Left kidney (tissue), 2 donors: ENCODE data around the gene RNF213. TPM values are rescaled to one million over a fixed set of nuclear protein-coding genes. Genes with fewer than 3 reads are reported as not detected.
"Not testable (repeated sequence)": the region's sequence is repeated elsewhere in the genome, so short reads cannot be mapped to it uniquely, and the experiment has no call there.

ENCODE experiments used
- DNase-seq: peaks from one replicate; pipeline ENCODE4 v3.0.0-alpha.2; 2013
- polyA plus RNA-seq: library from polyadenylated mRNA; unstranded; fragments of 120-200 nt; gene quantifications from one replicate; pipeline ENCODE4 v1.2.1, GENCODE V29; 2013; ENCODE audit not compliant: insufficient read length

RNF213 gene
- polyA plus RNA-seq, 1 donor, result 99.9 TPM

DNA sequence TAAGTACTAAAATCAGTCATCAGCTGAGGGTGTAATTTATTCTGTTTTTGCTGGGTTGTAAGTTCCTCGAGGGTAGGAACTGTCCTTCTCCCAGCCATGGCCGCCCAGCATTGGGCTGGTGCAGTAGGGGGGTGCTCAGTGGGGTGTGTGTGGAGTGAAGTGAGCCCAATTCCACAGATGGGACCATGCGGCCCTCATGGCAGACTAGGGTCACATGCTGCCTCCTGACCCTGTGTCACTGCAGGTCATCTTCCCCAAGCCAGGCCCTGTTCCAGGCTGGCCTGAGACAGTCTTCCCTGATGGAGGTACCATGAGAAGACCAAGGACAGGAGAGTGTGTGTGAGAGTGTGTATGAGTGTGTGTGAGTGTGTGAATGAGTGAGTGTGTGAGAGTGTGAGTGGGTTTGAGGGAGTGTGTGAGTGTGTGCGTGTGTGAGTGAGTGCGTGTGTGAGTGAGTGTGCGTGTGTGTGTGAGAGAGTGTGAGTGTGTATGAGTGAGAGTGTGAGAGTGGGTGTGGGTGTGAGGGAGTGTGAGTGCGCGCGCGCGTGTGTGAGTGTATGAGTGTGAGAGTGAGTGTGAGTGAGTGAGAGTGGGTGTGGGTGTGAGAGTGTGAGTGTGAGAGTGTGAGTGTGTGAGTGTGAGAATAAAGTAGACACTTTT lies 36.7 kb upstream of the RNF213 start:
- DNase-seq, result no peak

DNA sequence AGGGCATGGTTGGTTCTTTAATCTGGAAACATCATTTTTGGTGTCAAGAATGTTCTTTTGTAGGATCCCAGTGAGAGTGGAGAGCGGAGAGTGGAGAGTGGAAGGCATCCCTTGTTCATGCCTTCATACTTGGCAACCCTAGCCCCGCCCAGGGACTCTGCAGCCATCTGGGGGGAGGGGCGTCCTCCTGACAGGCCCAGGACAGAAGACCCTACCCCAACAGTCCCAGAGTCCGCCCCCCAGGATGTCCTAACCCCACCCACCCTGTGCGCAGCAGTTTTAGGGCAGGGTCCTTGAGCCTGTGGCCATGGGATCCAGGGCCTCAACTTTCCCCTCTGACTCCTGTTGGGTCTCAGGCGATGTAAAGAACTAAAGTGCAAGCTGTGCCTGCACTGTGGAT lies 36.0 kb upstream of the RNF213 start:
- no peak for DNase-seq

DNA sequence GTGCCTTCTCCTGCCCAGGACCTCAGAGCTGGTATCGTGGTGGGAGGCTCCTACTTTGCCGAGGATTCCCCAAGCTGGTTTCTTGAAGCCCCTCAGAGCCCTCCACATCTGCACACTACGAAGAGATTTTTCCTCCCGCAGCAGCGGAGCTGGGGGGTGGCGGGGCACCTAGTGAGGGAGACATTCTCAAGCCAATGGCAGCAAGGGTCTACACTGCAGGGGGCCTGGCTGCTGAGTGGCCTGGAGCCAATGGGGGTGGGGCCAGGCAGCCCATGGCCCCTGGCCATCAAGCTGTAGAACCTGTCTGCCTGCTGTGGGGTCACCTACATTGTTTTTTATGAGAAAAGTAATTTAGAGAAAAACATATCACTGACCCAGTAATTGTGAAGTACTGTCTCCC lies 35.4 kb upstream of the RNF213 start:
- no peak for DNase-seq

DNA sequence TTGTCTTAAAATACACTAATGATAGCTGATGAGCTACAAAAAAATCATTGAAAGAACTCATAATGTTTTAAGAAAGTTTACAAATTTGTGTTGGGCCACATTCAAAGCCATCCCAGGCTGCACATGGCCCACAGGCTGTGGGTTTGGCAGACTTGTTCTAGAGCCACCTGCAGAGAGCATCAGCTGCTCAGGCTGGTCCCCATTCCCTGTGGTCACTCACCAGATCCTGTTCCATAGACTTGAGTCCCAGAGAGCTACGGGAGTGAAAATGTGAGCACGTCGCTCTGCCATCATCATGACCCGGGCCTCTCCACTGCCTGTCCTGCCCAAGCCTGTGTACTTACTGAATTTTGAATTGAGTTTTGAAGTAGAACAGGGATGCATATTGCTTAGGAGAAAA lies 33.5 kb upstream of the RNF213 start:
- DNase-seq, result no peak

DNA sequence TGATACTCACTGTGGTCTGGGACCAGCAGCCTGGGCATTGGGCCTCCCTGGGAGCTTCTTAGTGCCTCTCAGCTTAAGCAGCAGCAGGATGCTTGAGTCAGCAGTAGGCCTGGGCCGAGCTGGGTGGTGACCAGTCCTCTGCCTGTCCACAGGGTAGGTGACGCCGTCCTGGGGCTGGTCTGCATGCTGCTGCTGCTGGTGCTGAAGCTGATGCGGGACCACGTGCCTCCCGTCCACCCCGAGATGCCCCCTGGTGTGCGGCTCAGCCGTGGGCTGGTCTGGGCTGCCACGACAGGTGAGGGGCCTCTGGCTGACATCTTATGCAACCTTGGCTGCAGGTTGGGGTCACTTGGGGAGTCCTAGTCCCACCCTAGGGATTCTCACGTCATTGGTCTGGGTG lies 33.0 kb upstream of the RNF213 start:
- no peak for DNase-seq

DNA sequence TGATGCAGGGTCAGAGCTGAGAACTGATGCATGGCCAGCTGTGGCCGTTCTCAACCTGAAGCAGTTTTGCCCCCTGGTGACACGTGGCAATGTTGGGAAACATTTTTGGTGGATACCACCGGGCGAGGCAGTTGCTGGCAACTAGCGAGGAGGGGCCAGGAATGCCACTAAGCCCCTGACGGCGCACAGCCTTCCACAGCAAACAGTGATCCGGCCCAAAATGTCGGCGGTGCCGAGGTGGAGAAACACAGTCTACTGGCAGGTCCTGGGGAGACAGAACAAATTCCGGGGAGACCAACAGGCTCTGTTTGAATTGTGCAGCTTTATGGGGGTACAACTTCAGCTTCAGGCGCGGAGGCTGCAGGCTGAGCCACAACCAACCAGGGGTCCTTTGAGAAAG lies 32.2 kb upstream of the RNF213 start:
- no peak for DNase-seq

DNA sequence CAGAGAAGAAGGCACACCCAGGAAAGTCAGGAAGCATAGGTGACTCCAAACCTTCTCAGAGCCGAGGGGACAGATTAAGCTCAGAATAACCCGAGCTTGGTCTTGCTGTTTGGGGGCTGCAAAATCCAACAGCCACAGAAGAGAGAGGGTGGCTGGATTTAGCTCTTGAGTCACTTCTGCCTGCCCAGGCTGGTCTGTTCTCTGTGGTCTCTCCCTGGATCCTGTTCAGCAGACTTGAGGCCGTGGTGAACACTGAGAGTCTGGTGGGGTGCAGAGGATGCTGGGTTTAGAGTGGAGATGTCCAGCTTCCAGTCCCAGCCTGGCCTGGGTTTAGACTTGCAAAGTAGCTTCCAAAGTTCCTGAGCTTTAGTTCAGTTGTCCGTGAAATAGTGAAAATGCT lies 31.6 kb upstream of the RNF213 start:
- no peak for DNase-seq

DNA sequence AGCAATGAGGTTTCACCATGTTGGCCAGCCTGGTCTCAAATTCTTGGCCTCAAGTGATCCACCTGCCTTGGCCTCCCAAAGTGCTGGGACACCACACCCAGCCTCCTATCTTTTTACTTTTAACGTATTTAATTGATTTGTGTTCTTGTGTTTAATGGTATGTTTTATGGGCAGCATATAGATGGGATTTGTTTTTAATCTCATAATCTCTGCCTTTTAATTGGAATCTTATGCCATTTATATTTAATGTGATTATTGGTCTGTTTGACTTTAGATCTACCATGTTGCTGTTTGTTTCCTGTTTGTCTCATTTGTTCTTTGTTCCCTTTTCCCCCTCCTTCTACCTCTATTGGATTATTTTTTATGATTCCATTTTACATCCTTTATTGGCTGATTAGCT lies 28.2 kb upstream of the RNF213 start:
- DNase-seq, result no peak

DNA sequence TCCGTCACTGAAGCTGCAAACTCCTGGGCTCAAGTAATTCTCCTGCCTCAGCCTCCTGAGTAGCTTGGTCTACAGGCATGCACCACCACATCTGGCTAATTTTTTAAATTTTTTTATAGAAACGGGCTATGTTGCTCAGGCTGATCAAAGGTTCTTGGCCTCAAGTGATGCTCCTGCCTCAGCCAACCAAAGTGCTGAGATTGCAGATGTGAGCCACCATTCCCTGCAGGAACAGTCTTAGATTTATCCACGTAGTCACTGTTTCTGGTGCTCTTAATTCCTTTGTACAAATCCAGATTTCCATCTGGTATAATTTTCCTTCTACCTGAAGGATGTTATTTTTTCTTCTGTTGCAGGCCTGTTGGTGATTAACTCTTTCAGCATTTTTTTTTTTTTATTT lies 27.4 kb upstream of the RNF213 start:
- no peak for DNase-seq

DNA sequence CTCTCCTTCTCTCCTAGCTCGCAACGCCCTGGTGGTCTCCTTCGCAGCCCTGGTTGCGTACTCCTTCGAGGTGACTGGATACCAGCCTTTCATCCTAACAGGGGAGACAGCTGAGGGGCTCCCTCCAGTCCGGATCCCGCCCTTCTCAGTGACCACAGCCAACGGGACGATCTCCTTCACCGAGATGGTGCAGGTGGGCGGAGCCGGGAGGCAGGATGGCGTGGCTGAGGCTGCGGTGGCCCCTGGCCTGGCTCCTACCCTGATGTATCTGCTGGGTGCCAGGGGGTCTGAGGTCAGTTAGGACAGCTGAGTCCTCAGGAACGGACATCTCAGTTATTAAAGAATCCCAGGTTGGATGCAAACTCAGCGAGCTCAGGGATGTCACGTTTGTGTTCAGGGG lies 23.7 kb upstream of the RNF213 start:
- no peak for DNase-seq

DNA sequence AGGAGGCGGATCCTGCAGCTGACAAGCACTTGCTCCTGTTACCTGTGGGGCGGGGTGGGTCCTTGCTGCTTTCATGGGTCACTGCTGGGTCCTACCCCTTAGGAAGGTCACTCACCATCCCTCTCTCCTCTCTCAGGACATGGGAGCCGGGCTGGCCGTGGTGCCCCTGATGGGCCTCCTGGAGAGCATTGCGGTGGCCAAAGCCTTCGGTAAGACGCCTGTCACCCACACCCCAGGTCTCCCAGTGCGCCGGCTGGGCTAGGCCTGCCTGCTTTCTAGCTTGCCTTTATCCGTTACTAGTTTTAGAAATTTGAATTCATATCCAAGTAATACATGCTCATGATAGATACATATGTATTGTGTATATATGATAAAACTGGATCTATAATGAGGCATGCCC lies 23.3 kb upstream of the RNF213 start:
- no peak for DNase-seq

DNA sequence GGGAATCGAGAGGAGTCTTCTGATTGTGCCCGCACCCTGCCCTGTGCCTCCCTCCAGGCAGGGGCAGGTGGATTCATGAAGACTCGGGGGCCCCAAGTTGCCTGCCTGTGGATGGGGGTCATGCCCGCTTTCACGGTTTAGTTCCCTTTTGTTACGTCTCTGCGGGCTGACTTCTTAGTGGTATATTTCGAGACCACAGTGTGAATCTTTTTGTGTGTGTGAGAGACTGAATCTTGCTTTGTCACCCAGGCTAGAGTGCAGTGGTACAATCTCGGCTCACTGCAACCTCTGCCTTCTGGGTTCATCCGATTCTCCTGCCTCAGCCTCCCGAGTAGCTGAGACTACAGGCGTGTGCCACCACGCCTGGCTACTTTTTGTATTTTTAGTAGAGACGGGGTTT lies 18.1 kb upstream of the RNF213 start:
- no peak for DNase-seq

DNA sequence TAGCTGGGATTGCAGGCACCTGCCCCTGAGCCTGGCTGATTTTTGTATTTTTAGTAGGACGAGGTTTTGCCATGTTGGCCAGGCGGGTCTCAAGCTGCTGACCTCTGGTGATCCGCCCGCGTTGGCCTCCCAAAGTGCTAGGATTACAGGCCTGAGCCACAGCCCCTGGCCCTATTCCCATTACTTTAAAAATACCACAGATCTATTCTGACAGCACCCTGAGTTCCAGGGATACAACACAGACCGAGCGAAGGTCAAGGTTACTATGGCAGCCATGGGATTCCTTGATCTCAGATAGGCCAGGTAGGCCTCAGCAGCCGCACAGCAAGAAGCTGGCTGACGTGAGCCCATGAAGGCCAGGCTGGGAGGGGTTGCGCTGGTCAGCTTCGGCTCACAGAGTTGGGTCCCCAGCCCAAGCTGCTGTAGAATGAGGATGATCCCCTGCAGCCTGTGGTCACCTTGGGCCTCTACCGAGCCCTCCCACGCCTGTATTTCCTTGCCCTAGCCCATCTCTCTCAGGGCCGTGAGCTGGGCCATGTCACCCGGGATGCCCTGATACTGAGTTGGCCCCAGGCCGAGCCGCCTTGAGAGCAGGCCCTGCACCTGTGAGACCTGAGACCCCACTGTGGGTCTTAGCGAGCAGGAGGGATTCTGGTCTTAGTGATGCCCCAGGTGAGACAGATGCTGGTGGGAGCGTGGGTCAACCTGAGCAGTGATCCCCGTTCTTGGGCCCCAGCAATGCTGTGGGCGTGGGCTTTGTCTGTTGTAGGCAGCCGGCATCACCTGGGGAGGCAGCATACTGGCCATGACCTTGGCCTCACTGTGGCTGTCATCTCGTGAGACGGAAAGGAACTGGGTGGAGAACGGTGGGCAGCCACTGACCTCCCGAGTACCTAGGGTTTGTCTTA lies 16.9 kb upstream of the RNF213 start:
- no peak for DNase-seq

DNA sequence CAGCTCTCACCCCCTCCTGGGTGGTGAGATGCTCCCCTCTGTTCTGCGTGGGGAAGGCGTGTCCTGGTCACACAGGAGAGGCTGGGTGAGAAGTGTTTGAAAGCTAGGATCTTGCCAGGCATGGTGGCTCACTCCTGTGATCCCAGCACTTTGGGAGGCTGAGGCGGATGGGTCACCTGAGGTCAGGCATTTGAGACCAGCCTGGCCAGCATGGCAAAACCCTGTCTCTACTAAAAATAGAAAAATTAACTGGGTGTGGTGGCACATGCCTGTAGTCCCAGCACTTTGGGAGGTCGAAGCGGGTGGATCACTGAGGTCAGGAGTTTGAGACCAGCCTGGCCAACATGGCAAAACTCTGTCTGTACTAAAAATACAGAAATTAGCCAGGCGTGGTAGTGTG lies 16.2 kb upstream of the RNF213 start:
- not testable (repeated sequence) for DNase-seq

DNA sequence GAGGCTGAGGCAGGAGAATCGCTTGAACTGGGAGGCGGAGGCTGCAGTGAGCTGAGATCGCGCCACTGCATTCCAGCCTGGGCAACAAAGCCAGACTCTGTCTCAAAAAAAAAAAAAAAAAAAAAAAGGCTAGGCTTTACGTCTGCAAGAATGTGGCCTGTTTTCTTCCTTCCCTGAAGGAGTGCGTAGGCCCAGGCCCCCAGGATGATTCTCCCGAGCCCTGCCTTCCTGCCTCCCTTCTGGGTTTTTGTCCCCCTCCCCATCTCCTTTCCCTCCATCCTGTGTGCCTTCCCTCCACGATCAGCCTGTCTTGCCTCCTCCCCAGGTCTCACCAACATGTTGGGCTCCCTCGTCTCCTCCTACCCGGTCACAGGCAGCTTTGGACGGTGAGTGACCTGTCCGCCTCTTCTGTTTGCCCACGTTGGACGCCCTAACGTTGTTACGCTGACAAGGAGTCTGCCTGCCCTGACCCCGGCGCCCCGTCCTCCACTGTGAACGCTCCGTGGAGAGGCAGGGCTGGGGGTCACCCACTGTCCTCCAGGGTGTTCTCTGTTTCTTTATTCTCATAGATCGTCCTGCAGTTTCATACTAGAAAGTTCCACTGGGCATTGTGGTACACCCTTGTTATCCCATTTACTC lies 15.7 kb upstream of the RNF213 start:
- no peak for DNase-seq

DNA sequence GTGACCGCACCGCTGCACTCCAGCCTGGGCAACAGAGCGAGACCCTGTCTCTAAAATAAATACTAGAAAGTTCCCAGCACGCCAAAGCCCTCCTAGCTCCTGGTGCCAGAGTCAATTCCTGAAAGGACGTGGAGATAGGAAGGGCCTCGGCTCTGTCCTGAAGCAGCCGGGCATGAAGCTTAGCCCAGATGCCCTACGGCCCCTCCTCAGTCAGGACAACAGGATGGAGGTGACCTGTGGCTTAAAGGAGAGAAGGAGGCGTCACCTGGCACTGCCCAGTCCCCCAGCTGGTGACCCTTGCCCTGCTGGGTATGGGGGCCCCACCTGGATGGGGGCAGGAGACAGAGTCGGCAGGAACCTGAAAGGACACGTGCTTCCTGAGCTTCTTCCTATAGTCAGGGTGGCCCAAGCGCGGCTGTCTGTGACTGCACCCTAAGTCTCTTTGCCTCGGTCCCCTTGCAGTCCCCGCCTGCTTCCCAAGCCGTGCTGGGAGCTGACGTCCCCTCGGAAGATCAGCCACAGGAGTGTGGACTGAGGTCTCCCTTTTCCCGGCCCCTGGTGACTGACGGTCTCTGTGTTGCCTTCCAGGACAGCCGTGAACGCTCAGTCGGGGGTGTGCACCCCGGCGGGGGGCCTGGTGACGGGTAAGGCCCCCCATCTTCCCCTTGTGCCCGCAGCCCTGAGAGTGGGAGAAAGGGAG lies 14.9 kb upstream of the RNF213 start:
- no peak for DNase-seq

DNA sequence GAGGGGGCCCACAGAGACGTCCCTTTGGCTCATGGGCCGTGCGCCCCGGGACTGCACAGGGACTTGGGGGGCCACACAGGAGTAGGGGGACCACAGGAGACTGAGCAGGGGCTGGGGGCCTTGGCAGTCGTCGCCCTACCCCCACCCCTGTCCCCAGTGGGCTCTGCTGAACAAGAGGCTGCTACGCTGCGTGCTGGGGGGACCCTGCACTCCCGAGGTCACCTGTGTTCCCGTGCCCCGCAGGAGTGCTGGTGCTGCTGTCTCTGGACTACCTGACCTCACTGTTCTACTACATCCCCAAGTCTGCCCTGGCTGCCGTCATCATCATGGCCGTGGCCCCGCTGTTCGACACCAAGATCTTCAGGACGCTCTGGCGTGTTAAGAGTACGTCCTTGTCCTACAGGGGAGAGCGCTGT lies 14.4 kb upstream of the RNF213 start:
- no peak for DNase-seq

DNA sequence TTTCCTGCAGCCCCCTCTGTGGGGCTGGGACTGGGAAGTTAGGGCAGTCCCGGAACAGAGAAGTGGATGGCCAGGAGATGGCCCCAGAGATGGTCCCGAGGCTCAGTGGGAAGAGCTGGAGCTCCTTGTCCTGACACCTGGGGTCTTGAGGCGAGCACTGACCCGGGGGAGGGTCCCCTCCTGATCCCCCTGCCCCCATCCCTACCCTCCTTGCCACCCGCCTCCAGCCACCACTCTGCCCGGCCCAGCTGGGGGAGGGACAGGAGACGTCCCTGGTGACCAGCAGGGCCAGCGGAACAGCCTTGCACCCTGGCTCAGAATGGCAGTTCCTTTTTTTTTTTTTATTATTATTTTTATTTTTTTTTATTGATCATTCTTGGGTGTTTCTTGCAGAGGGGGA lies 13.9 kb upstream of the RNF213 start:
- DNase-seq, result no peak

DNA sequence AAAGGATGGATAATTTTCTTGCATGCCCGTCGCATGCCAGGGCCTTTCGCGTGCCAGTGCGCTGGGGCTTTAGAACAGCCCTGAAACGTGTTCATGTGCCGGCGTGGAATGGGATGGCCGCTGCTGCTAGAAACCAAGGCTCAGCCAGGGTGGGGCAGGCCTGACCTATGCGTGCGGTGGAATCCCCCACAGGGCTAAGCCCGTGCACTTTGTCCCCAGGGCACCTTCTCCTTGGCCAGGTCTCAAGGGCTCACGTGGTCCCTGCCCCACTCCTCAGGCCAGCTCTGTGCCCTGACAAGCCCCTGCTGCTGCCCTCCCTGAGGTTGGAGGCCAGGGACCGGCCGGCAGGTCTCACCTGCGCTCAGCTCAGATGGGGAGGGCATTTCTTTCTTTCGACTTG lies 13.1 kb upstream of the RNF213 start:
- DNase-seq, result no peak

DNA sequence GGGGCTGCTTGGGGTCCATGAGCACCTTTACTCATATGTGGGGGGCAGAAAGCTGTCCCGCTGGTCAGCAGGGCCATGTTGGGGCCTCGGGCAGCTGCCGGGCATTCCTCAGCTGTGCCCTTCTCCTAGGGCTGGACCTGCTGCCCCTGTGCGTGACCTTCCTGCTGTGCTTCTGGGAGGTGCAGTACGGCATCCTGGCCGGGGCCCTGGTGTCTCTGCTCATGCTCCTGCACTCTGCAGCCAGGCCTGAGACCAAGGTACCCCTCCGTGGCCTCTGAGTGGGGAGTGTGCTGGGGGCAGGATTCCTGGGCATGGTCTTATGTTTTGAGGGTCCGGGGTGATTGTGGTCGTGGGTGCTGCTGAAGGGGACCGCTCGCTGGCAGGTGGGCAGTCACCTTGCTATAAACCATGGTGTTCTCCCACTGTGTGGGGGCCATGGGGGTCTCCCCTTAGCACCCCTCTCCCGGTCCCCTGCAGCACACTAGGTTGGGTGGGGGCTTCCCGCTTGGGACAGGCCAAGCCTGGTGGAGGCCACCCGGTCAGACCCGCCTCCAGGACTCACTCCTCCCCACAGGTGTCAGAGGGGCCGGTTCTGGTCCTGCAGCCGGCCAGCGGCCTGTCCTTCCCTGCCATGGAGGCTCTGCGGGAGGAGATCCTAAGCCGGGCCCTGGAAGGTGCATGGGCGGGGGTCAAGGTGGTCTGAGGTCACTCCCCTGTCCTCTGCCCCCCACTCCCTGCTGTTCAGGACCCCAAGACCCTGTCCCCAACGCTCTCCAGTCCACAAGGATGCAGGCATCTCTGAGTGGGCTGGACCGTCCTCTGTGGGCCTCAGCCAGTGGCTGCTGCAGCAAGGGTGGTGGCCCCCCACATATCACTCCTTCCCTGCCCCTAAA lies 12.4 kb upstream of the RNF213 start:
- no peak for DNase-seq

DNA sequence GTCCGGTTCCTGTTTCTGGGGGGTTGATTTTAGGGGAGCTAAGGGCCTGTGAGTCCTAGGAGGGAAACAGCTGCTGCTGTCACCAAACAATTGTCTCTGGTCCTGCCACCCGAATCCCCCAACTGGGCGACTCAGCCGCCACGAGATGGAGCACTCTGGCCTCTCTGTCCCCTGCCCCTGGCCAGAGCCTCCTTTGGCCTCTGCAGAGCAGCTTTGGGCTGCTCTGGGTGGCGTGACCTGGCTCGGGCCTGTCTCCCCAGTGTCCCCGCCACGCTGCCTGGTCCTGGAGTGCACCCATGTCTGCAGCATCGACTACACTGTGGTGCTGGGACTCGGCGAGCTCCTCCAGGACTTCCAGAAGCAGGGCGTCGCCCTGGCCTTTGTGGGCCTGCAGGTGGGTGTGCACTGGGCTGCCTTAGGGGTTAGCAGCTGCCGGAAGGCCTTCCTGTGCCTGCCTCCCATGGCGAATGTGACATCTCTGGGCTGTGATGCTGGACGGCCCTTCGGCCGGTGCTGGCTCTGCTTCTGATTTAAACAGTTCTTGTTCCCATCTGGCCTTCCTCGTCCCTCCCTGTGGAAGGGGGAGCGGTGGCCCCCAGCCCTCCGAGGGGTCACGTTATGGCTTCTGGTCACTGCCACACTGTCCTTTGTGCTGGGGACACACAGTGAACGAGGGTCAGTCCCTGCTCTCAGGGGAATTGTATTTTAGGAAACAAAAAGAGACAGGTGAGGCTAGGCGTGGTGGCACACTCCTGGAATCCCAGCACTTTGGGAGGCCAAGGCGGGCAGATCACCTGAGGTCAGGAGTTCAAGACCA lies 11.6 kb upstream of the RNF213 start:
- DNase-seq, result no peak
